Stomach (tissue), 9 donors: ENCODE measurements around the gene TOMM22. TPM values are rescaled to one million over a fixed set of nuclear protein-coding genes. Genes with fewer than 3 reads are reported as not detected.
A peak's percentile ranks its signal among the peaks of the same experiment; 100 is the strongest.

ENCODE experiments used
- DNase-seq, 2 donors: peaks; one replicate each; pipeline versions ENCODE4 v3.0.0 to v3.0.0-alpha.2; 2013 to 2019
- H3K27ac ChIP-seq, 5 donors: fragments of 200-600 bp in 4 of 5; sonication (generic) in 4 of 5; one replicate each; pipeline ENCODE4 v1.5.1; 2013 to 2019; ENCODE audit warnings: mild to moderate bottlenecking in 1 of 5, moderate library complexity in 1 of 5
- H3K27me3 ChIP-seq, 3 donors: fragments of 200-600 bp; sonication (generic); one replicate each; pipeline ENCODE4 v1.5.1; 2017 to 2019; ENCODE audit warnings: mixed run types in 1 of 3
- H3K36me3 ChIP-seq, 4 donors: fragments of 200-600 bp; sonication (generic); 1 replicate in 3 of 4; 2 replicates in 1 of 4; pipeline ENCODE4 v1.5.1; 2016 to 2019
- H3K4me1 ChIP-seq, 4 donors: fragments of 200-600 bp; sonication (generic); one replicate each; pipeline ENCODE4 v1.5.1; 2016 to 2019
- H3K4me3 ChIP-seq, 4 donors: fragments of 200-600 bp; sonication (generic) in 3 of 4; one replicate each; pipeline ENCODE4 v1.5.1; 2016 to 2019; ENCODE audit warnings: mild to moderate bottlenecking in 1 of 4
- H3K9me3 ChIP-seq, 4 donors: fragments of 200-600 bp; sonication (generic); one replicate each; pipeline ENCODE4 v1.5.1; 2016 to 2019
- EP300 ChIP-seq: sonication (generic); formaldehyde crosslinking; IDR thresholded peaks from one replicate; pipeline ENCODE4 v1.6.1; 2017; ENCODE audit warnings: antibody characterized with exemption
- POLR2A ChIP-seq, 4 donors: fragments of 450-650 bp; IDR thresholded peaks; one replicate each; pipeline ENCODE4 v1.6.1; 2016; ENCODE audit warnings: antibody characterized with exemption in 4 of 4, control low read depth in 2 of 4, mild to moderate bottlenecking in 1 of 4, moderate library complexity in 1 of 4
- POLR2AphosphoS5 ChIP-seq, 3 donors: sonication (generic); formaldehyde crosslinking; IDR thresholded peaks; one replicate each; pipeline ENCODE4 v1.6.1; 2016; ENCODE audit warnings: antibody characterized with exemption in 3 of 3
- WGBS, 5 donors: extraction: QIAGEN DNeasy Blood & Tissue Kit in 3 of 5; methylation state at CpG; one replicate each; pipeline versions ENCODE4 v1.1.5 to v1.1.7; 2013 to 2018; 5-methylcytosine and 5-hydroxymethylcytosine counted together
- intact Hi-C: fragments of 100-400 bp; cut with DNase I; formaldehyde crosslinking; loops from one replicate; pipeline ENCODE4 v1.15.1; 2023; ENCODE audit warnings: low total_unique reads
- polyA plus RNA-seq, 3 donors: library from polyadenylated mRNA; stranded (reverse); fragments of 200-250 nt; gene quantifications; one replicate each; pipeline ENCODE4 v1.2.3, GENCODE V29; 2013
- total RNA-seq, 5 donors: library from RNA; depleted of rRNA; stranded (reverse); fragments of >200 nt; gene quantifications; one replicate each; pipeline versions ENCODE4 v1.1.0 to v1.2.3, GENCODE V29; 2014 to 2016
- TF ChIP-seq, protein P1 (sequence below), 7 experiments: fragments of 450-650 bp in 4 of 7; fragments of 200-600 bp in 3 of 7; sonication (generic) in 3 of 7; IDR thresholded peaks; one replicate each; pipeline ENCODE4 v1.5.1; 2016 to 2019; ENCODE audit warnings: antibody characterized with exemption in 7 of 7, control low read depth in 2 of 7, mild to moderate bottlenecking in 1 of 7
- donor health status: healthy with polysubstance abuse.
- donor health status: Bipolar disorder and iron deficiency.
- donor health status: healthy.

The TOMM22 gene
- total and polyA plus RNA-seq, 8 donors, result 22.6 to 66.5 (median 37.4) TPM

DNA sequence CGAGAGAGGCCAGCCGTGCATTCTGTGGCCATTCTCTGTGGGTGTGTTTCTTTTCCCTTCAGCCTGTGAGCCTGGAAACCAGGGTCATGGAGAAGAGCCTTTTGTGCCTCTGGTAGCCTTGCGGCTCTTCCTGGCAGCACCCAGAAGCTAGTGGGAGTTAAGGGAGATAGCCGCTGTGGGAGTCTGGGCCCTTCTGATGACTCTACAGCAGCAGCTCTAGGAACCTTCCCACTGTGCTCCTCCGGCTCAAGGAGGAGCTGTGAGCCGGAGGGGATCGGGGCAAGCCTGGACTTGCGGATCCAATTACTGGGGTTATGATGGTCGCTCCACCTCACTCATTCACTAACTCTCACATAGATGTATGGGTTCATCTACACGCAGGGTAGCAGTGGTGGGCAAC is 34.5 kb downstream of the TOMM22 start:
- no peak overlapping the region for H3K27ac ChIP-seq
- no peak overlapping the region for H3K4me3 ChIP-seq
- 93 to 97% (median 97%) methylated on average over 5 to 10 of the region's 10 CpGs for WGBS, 5 donors
- H3K9me3 ChIP-seq, result no peaks in the 10 kb centered on the region
- intact Hi-C loops, result no loop called here
- DNase-seq, result no peak
- TF ChIP-seq, protein P1, sequence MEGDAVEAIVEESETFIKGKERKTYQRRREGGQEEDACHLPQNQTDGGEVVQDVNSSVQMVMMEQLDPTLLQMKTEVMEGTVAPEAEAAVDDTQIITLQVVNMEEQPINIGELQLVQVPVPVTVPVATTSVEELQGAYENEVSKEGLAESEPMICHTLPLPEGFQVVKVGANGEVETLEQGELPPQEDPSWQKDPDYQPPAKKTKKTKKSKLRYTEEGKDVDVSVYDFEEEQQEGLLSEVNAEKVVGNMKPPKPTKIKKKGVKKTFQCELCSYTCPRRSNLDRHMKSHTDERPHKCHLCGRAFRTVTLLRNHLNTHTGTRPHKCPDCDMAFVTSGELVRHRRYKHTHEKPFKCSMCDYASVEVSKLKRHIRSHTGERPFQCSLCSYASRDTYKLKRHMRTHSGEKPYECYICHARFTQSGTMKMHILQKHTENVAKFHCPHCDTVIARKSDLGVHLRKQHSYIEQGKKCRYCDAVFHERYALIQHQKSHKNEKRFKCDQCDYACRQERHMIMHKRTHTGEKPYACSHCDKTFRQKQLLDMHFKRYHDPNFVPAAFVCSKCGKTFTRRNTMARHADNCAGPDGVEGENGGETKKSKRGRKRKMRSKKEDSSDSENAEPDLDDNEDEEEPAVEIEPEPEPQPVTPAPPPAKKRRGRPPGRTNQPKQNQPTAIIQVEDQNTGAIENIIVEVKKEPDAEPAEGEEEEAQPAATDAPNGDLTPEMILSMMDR (IDR thresholded peaks at IDR 0.05), result no peak
- TF ChIP-seq POLR2A (IDR thresholded peaks at IDR 0.05), result no peak
- no peak for TF ChIP-seq POLR2AphosphoS5 (IDR thresholded peaks at IDR 0.05)
- no peak for TF ChIP-seq EP300
- peaks cover 22 to 65% (median 56%) of the 10 kb centered on the region in 4 donors for H3K36me3 ChIP-seq
- peaks cover 15 to 64% (median 33%) of the 10 kb centered on the region in 4 donors for H3K4me1 ChIP-seq
- H3K27me3 ChIP-seq, result no peaks in the 10 kb centered on the region

DNA sequence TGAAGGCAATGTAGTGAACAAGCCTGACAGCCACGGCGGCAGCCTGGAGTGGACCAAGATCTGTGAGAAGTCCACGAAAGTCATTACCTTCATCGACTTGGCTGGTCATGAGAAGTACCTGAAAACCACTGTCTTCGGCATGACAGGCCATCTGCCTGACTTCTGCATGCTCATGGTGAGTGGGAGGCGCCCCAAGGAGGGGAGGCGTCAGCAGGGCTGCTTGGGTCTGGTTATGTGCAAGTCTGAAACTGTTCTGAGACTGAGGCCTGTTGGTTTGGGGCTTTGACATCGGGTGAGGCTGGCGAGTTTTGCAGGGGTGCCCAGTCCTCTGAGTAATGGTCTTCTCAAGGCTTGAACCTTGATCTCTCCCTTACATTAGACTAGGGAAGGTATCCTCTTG is 35.1 kb downstream of the TOMM22 start:
- intact Hi-C loops, result no loop called here
- H3K36me3 ChIP-seq, result peaks cover 22 to 70% (median 61%) of the 10 kb centered on the region in 4 donors
- DNase-seq, result no peak
- H3K9me3 ChIP-seq, result no peaks in the 10 kb centered on the region
- no peaks in the 10 kb centered on the region for H3K27me3 ChIP-seq
- WGBS, 5 donors, result 88 to 100% (median 93%) methylated on average over 6 to 9 of the region's 9 CpGs
- H3K4me1 ChIP-seq, result peaks cover 15 to 59% (median 33%) of the 10 kb centered on the region in 4 donors
- no peak overlapping the region for H3K4me3 ChIP-seq
- TF ChIP-seq, protein P1 (IDR thresholded peaks at IDR 0.05), result no peak
- TF ChIP-seq EP300, result no peak
- TF ChIP-seq POLR2A (IDR thresholded peaks at IDR 0.05), result no peak
- TF ChIP-seq POLR2AphosphoS5 (IDR thresholded peaks at IDR 0.05), result no peak
- H3K27ac ChIP-seq, result no peak overlapping the region

DNA sequence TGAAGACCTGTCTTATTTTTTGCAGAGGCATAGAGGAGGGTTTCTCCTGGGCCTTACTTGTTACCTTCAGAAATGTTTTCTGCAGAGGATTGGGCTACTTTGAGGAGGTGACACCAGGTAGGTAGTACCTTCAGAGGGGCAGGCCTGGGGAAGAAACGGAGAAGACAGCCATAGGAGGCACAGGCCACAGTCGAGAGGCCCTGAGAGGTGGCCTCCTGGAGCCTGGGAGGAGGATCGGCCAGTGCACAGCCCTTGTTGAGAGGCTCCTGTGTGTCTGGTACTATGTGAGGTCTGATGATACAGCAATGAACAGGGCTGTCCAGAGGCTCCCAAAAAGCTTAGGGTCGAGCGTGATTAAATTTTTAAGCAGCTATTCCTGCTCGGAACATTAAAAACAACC is 35.5 kb downstream of the TOMM22 start:
- no peaks in the 10 kb centered on the region for H3K27me3 ChIP-seq
- H3K9me3 ChIP-seq, result no peaks in the 10 kb centered on the region
- H3K4me1 ChIP-seq, result peaks cover 15 to 54% (median 32%) of the 10 kb centered on the region in 4 donors
- H3K27ac ChIP-seq, result peak overlapping the region in 1 of 5 donors; percentile 64
- intact Hi-C loops, result no loop called here
- TF ChIP-seq, protein P1 (IDR thresholded peaks at IDR 0.05), result no peak
- no peak for TF ChIP-seq POLR2A (IDR thresholded peaks at IDR 0.05)
- TF ChIP-seq POLR2AphosphoS5 (IDR thresholded peaks at IDR 0.05), result no peak
- no peak for TF ChIP-seq EP300
- 90 to 96% (median 94%) methylated on average over 6 of the region's 6 CpGs for WGBS, 5 donors
- DNase-seq, result no peak
- peaks cover 23 to 72% (median 65%) of the 10 kb centered on the region in 4 donors for H3K36me3 ChIP-seq
- H3K4me3 ChIP-seq, result no peak overlapping the region

DNA sequence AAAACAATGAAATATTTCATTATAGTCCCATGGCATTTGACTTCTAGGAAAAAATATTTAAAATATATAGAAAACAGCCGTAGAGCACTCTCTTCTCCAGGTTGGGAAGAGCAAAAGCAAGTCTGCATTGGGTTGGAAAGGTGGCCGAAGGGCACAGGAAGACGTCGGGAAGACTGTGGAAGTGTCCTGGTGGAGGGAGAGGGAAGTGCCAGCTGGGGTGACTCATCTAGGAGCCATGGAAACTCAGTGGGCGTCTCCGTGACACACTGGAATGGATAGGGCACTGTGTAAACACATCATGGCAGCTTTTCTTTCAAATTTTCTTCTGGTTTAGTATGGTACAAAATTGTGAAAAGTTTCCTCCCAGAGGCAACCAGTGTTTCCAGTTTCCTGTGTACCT is 36.7 kb downstream of the TOMM22 start:
- Histone ChIP-seq H3K4me1 (peaks cover 7 to 43% (median 26%) of the 10 kb centered on the region in 4 donors), H3K27ac (peak overlapping the region in 4 of 5 donors; percentile 15 to 64 (median 46)), H3K27me3 (no peaks in the 10 kb centered on the region), H3K9me3 (no peaks in the 10 kb centered on the region), H3K36me3 (peaks cover 34 to 80% (median 75%) of the 10 kb centered on the region in 4 donors), H3K4me3 (no peak overlapping the region)
- intact Hi-C loops, result no loop called here
- peak; percentile 66 to 87 for DNase-seq
- 30 to 37% (median 33%) methylated on average over 6 of the region's 6 CpGs for WGBS, 5 donors
- TF ChIP-seq POLR2AphosphoS5 (IDR thresholded peaks at IDR 0.05), result peak in 1 of 3 donors; percentile 56
- no peak for TF ChIP-seq EP300
- TF ChIP-seq POLR2A (IDR thresholded peaks at IDR 0.05), result no peak
- TF ChIP-seq, protein P1 (IDR thresholded peaks at IDR 0.05), result peak in 6 of 7 experiments; percentile 27 to 75 (median 57)
